CD4-positive, alpha-beta T cell treated with Interleukin-10 for 1 hour (primary cell): ENCODE measurements around the gene BLNK.
A peak's percentile ranks its signal among the peaks of the same experiment; 100 is the strongest.

Source experiments
- DNase-seq: peaks from one replicate; pipeline ENCODE4 v3.0.0-alpha.2; 2020

Gene BLNK

DNA sequence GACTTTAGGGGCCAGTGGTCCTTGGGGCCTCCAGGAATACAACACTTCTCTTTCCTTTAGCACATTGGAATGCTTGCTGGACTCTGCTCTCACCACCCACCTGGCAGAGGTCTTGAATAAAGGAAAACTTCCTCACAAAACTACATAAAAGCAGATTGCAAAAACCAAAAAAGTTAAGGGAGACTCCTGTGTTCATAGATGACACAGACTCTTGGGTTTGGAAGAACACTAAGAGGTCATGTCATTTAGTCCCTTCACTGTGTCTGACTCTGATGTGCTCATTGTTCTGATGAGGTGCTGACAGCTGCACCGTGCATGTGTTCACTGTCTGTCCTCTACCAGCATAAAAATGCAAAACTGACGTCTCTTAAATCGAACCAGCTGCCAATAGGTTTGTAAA is 11.4 kb downstream of the BLNK start:
- DNase-seq: no peak

DNA sequence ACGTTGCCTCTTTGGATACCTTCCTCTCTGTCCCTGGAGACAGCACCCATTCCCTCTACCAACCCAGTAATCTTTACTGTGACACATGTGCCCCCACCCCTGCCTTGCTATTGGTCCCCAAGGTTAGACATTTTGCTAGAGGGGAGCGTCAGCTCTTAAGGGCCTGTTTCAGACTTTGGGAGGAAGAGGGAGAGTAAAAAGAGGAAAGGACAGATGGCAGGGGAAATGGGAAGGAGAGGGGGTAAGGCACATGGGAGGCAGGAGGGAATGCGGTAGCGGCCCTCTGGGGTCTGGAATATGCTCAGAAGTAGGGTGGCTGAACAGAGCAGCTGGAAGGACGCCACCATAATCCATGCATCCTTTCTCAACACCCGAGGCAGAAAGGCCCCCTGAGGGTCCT is 12.2 kb downstream of the BLNK start:
- DNase-seq: no peak

GRCh38 chr10:96257944-96258343 is 13.4 kb downstream of the BLNK start:
- DNase-seq: no peak

- no peak for DNase-seq
Observed at GRCh38 chr10:96255549-96256333, 15.6 kb downstream of the BLNK start.

DNA sequence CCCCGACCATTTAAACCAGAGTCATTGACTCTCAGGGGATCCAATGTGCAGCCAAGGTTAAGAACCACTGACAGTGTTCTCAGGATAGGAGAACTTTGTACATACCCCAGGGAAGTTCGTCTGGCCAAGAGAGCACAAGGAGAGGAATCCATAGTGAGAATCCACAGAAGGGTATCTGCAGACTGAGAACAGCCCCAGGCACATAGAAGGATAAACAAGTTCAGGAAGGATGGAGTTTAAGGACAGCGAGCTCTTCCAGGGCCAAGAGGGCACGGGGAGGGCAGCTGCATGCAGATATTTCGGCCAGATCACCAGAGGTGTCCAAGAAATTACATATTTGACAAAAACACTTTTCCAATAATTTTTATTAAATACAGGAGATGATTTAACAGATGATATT is 16.4 kb downstream of the BLNK start:
- no peak for DNase-seq

- DNase-seq: no peak
Observed at GRCh38 chr10:96252730-96253129, 18.6 kb downstream of the BLNK start.

- DNase-seq: no peak
Observed at GRCh38 chr10:96250349-96250748, 21.0 kb downstream of the BLNK start.

DNA sequence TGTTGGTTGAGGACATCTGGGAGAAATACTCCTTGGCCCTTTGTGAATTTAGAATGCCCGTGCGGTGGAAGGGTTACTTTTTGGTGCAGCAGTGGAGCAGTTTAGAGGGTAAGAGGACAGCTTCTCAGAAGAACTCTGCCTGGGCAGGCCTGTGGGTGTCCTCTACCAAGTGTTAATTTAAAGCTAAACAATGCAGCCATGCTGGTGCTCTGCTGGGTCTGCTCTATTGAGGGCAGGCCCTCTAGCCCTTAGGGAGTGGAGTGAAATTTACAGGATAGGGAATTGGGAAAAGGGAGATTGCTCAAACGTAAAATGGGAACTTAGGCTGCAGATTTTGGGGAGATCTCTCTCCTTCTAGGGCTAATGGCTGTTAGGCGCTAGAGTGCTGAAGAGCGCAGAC is 22.1 kb downstream of the BLNK start:
- no peak for DNase-seq

GRCh38 chr10:96244354-96244753 is 27.0 kb downstream of the BLNK start:
- DNase-seq: no peak

GRCh38 chr10:96243296-96243695 is 28.1 kb downstream of the BLNK start:
- DNase-seq: no peak

DNA sequence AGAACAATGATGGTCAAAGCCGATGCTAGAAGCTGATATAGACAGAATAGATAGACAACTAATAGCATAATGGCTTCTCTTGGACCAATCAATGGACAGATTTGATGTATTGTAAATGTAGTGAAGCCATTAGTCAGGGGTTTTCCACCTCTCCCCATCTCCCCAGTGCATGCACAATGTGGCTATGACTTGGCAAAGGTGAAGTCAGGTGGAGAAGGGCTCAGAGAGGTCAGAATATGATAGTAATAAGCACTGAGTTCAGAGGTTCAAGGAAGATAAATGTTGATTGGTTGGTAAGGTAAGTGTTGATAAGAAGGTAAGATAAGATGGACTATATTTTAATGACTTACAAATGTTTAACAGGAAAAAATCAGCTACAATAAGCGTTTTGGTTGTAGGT is 28.5 kb downstream of the BLNK start:
- DNase-seq: no peak

DNA sequence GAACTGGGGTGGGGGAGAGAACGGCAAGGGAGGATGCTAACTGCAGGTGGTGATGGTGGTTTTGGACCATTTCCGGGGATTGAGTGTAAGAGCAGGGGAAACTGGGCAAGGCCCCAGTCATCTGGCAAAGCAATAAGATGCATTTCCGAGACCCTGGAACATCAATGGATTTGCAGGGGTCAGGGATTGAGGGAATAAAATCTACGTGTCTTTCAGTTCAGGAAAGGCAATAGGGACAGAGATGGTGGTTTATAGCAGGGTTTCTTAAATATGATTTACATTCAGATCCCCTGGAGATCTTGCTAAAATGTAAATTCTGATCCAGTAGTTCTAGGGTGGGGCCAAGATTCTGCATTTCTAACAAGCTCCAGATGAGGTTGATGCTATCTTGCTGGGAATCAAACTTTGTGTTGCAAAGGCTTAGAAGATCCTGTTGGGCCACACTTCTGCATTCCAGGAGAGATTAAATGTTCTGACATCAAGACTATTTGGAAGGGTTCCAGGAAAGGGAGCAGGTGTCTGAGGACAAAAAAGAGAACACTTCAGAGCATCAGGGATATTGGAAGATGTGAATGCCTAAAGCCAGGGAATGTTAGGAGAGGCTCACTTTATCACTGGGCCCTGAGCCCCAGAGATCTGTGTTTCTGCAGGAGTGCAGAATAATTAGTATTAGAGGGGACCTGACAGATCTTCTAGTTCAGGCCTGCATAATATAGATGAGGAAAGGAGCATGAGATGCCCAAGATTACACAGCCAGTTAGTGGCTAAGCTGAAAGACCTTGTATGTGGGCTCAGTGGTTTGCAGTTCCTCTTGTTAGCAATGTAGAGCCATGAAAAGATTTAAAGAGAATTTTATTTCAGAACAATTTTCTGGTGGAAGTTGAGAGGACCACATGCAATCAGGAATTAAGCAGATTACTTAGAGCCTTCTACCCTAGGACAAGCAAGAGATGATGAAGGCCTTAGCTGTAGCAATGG is 32.4 kb downstream of the BLNK start:
- no peak for DNase-seq

DNA sequence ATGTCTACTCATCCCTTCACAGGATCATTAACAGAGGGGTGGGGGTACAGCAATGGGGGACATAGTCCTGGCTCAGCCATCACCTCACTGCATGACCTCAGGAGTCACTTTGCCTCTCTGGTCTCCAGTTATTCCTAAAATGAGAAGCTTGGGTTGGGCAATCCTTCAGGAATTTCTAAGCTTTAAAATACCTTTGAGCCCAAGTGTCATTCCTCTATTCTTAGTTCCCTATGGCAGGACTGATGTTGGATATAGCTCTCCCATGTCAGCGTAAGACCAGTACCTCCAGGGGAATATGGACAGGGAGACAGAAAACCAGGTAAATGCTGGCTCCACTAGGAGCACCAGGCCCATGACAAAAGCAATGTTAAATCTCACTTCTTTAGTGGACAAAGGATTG is 34.5 kb downstream of the BLNK start:
- DNase-seq: no peak

DNA sequence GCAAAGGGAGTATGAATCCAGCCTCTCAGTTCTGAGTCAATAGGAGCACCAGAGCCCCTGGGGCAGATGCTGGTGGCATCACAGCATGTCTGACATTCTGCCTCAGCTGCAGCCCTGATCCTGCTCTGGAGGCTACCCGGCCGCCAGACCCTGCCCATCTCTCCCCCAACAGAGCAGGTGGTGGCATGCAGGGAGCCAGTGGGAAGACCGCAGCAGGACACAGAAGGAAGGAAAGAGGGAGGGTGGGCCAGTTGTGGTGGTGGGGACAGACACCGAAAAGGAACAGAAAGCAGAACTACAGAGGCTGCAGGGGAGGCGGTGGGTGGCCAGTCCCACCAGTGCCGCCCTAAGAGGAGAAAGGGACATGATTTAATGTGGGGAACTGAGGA is 35.3 kb downstream of the BLNK start:
- DNase-seq: no peak

GRCh38 chr10:96235326-96236089 is 35.9 kb downstream of the BLNK start:
- no peak for DNase-seq

GRCh38 chr10:96233959-96234358 is 37.4 kb downstream of the BLNK start:
- DNase-seq: no peak

GRCh38 chr10:96230527-96230926 is 40.8 kb downstream of the BLNK start:
- no peak for DNase-seq

GRCh38 chr10:96229568-96230030 is 41.8 kb downstream of the BLNK start:
- DNase-seq: peak; percentile 70

DNA sequence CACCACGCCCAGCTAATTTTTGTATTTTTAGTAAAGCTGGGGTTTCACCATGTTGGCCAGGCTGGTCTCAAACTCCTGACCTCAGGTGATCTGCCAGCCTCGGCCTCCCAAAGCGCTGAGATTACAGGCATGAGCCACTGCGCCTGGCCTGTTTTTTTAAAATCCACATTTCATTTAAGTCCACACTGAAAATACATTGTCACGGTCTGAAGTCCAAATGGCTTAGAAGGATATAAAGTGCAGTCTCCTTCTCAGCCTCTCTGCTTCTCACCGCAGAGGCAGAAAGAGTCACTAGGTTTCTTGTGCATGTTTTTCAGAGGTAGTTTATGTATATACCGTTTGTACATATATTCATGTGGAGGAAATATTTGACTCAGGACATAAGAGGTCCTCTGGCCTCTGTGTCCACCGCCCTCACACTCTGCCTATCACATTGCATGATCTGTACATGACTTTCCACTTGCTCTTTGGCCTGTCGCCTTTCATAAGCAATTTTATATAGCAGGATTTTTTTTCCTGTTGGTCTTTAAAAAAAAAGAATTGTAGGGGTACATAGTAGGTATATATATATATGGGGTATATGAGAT is 42.9 kb downstream of the BLNK start:
- no peak for DNase-seq

DNA sequence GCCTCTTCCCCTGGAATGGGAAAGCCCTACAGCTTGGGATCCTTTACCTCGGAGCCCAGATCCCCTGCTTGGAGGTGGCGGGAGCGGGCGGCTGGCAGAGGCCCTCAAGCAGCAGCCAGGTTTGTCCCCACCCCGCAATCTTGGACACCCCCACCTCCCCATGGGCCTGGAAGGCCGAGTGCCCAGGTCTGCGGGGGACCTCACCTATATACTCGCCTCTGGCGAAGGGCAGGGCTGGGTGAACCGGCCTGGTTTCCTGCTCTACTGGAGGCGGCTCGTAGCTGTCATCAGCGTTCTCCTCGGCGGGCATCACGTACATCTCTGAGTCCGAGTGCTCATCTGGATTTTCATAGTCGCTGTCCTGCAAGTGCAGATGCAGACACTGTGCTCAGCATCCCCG is 44.2 kb downstream of the BLNK start:
- no peak for DNase-seq

- no peak for DNase-seq
Observed at GRCh38 chr10:96225119-96225518, 46.2 kb downstream of the BLNK start.

GRCh38 chr10:96222908-96223307 is 48.5 kb downstream of the BLNK start:
- DNase-seq: no peak

DNA sequence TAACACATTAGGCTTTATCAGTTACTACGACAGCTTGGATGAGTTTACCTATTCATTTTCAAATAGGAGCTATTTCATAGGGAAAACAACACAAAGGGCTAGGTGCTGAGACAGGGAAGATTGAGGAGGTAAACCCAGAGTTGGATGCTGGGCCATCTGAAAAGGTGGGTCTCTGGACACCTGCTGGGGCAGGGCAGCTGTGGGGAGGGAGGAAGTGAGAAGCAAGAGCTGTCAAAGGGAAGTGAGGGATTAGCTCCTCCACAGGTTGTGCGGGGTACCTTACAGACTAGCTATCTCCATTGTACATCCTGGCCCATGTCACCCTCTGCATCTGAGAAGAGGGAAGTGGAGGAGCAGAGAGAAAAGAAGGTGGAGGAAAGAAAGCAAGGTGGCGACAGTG is 48.9 kb downstream of the BLNK start:
- DNase-seq: no peak
